Measurements from ENCODE around the gene ELAVL2. TPM values are rescaled to one million over a fixed set of nuclear protein-coding genes. Genes with fewer than 3 reads are reported as not detected.

ELAVL2 gene
- total RNA-seq, 1 experiment from 2014 or later = 35.9 TPM

DNA sequence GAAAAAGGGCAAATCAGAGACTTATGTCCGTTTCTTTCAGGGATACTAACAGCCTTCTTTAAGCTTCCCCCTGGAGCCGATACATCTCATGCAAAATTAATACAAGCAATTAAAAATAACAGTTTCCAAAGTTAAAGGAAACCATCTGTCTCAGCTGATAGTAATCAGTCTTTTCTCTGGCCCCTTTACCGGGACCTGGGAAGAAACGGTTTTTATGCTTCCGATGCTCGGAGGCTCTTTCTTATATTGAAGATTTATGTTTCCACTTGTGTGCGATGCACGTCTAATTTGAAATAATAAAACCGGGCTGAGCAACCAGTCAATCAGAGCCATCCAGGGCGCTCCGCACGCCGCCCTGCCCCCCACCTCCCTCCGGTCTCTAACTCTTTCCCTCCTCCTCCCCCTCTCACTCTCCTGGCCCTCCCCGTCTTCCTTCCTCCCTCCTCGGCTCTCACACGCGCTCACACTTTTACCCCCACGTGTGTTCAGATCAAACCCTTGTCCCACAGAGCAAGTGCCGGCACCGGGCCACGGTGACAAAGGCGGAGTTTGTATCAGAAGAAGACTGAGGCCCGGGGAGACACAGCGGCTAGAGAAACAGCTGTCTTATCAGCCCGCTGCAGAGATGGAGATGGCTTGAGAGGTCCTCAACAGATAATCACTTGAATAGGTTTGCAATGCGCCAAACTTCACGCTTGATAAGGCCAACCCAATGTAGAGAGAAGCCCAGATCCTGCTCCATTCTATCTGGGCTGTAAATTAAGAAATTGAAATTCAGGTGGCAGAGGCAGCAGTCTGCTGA, 5.1 kb upstream of the ELAVL2 start (continued):
- TF ChIP-seq AFF4 (CRISPR knock-in tag; IDR thresholded peaks at IDR 0.05; ENCODE audit: borderline replicate concordance) = 0 out of 2 replicates have a peak, but pooled peaks have one; percentile 25
- TF ChIP-seq, protein P1, sequence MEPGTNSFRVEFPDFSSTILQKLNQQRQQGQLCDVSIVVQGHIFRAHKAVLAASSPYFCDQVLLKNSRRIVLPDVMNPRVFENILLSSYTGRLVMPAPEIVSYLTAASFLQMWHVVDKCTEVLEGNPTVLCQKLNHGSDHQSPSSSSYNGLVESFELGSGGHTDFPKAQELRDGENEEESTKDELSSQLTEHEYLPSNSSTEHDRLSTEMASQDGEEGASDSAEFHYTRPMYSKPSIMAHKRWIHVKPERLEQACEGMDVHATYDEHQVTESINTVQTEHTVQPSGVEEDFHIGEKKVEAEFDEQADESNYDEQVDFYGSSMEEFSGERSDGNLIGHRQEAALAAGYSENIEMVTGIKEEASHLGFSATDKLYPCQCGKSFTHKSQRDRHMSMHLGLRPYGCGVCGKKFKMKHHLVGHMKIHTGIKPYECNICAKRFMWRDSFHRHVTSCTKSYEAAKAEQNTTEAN (CRISPR knock-in tag; IDR thresholded peaks at IDR 0.05) = 0 out of 2 replicates have a peak, but pooled peaks have one; percentile 38
- no peak for TF ChIP-seq SMAD3 (CRISPR knock-in tag; IDR thresholded peaks at IDR 0.05; ENCODE audit: borderline replicate concordance)
- TF ChIP-seq GRHL2 (CRISPR knock-in tag; IDR thresholded peaks at IDR 0.05; ENCODE audit: insufficient replicate concordance, severe bottlenecking) = no peak
- no peak for TF ChIP-seq FOXK1 (CRISPR knock-in tag; IDR thresholded peaks at IDR 0.05)
- TF ChIP-seq, protein P2, sequence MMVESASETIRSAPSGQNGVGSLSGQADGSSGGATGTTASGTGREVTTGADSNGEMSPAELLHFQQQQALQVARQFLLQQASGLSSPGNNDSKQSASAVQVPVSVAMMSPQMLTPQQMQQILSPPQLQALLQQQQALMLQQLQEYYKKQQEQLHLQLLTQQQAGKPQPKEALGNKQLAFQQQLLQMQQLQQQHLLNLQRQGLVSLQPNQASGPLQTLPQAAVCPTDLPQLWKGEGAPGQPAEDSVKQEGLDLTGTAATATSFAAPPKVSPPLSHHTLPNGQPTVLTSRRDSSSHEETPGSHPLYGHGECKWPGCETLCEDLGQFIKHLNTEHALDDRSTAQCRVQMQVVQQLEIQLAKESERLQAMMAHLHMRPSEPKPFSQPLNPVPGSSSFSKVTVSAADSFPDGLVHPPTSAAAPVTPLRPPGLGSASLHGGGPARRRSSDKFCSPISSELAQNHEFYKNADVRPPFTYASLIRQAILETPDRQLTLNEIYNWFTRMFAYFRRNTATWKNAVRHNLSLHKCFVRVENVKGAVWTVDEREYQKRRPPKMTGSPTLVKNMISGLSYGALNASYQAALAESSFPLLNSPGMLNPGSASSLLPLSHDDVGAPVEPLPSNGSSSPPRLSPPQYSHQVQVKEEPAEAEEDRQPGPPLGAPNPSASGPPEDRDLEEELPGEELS (CRISPR knock-in tag; IDR thresholded peaks at IDR 0.05) = no peak
- TF ChIP-seq RELA (CRISPR knock-in tag; IDR thresholded peaks at IDR 0.05; ENCODE audit: borderline replicate concordance) = no peak
- no peak for TF ChIP-seq ATF6 (CRISPR knock-in tag; IDR thresholded peaks at IDR 0.05)
- no peak for TF ChIP-seq IRF2 (CRISPR knock-in tag; IDR thresholded peaks at IDR 0.05; ENCODE audit: borderline replicate concordance, low read depth)
- TF ChIP-seq NFYB (CRISPR knock-in tag; conservative IDR thresholded peaks at IDR 0.05; ENCODE audit: low read depth) = no peak
- no peak for TF ChIP-seq RORB (CRISPR knock-in tag; IDR thresholded peaks at IDR 0.05)
- no peak for TF ChIP-seq ZBTB21 (CRISPR knock-in tag; IDR thresholded peaks at IDR 0.05; ENCODE audit: borderline replicate concordance)

- POLR2A ChIA-PET = no interaction called here
- Mint-ChIP-seq H3K27ac (no peak overlapping the region), H3K4me1 (peaks cover 28% of the 10 kb centered on the region), H3K36me3 (no peaks in the 10 kb centered on the region), H3K27me3 (ENCODE audit: low read depth) (peaks cover 46% of the 10 kb centered on the region), H3K9me3 (no peaks in the 10 kb centered on the region), H3K4me3 (peak overlapping the region; percentile 80)
- CTCF ChIA-PET = no interaction called here
- DNase-seq (ENCODE audit: low spot score) (no peak), ATAC-seq (no peak)
- TF ChIP-seq ESRRA (CRISPR knock-in tag; IDR thresholded peaks at IDR 0.05; ENCODE audit: borderline replicate concordance) = no peak
- TF ChIP-seq HMGXB4 (CRISPR knock-in tag; IDR thresholded peaks at IDR 0.05) = no peak
- TF ChIP-seq KAT7 (CRISPR knock-in tag; IDR thresholded peaks at IDR 0.05; ENCODE audit: borderline replicate concordance) = no peak
- no peak for TF ChIP-seq ZNF121 (CRISPR knock-in tag; IDR thresholded peaks at IDR 0.05)
- TF ChIP-seq, protein P3, sequence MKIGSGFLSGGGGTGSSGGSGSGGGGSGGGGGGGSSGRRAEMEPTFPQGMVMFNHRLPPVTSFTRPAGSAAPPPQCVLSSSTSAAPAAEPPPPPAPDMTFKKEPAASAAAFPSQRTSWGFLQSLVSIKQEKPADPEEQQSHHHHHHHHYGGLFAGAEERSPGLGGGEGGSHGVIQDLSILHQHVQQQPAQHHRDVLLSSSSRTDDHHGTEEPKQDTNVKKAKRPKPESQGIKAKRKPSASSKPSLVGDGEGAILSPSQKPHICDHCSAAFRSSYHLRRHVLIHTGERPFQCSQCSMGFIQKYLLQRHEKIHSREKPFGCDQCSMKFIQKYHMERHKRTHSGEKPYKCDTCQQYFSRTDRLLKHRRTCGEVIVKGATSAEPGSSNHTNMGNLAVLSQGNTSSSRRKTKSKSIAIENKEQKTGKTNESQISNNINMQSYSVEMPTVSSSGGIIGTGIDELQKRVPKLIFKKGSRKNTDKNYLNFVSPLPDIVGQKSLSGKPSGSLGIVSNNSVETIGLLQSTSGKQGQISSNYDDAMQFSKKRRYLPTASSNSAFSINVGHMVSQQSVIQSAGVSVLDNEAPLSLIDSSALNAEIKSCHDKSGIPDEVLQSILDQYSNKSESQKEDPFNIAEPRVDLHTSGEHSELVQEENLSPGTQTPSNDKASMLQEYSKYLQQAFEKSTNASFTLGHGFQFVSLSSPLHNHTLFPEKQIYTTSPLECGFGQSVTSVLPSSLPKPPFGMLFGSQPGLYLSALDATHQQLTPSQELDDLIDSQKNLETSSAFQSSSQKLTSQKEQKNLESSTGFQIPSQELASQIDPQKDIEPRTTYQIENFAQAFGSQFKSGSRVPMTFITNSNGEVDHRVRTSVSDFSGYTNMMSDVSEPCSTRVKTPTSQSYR (CRISPR knock-in tag; IDR thresholded peaks at IDR 0.05) = no peak
- TF ChIP-seq ATF2 (CRISPR knock-in tag; IDR thresholded peaks at IDR 0.05; ENCODE audit: borderline replicate concordance, low read depth) = no peak
- TF ChIP-seq, protein P4, sequence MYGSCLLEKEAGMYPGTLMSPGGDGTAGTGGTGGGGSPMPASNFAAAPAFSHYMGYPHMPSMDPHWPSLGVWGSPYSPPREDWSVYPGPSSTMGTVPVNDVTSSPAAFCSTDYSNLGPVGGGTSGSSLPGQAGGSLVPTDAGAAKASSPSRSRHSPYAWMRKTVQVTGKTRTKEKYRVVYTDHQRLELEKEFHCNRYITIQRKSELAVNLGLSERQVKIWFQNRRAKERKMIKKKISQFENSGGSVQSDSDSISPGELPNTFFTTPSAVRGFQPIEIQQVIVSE (CRISPR knock-in tag; IDR thresholded peaks at IDR 0.05; ENCODE audit: borderline replicate concordance) = no peak
Measured at GRCh38 chr9:23830476-23830805, 4.4 kb upstream of the ELAVL2 start.
